Left renal cortex interstitium (tissue), 4 donors: Measurements from ENCODE around the gene GIMAP1. TPM values are rescaled to one million over a fixed set of nuclear protein-coding genes. Genes with fewer than 3 reads are reported as not detected.

Experiments used
- DNase-seq, 4 donors: peaks; one replicate each; pipeline ENCODE4 v3.0.0-alpha.2; 2013; ENCODE audit warnings: low read depth in 4 of 4, low spot score in 2 of 4, missing footprints in 1 of 4
- polyA plus RNA-seq, 4 donors: library from polyadenylated mRNA; unstranded; fragments of 120-200 nt; gene quantifications; one replicate each; pipeline ENCODE4 v1.2.1, GENCODE V29; 2013; ENCODE audit not compliant: insufficient read length in 4 of 4

GIMAP1 gene
- polyA plus RNA-seq, 4 donors: 2.0 to 3.0 (median 2.9) TPM

GRCh38 chr7:150744041-150744656, 27.7 kb downstream of the GIMAP1 start:
- no peak for DNase-seq

- DNase-seq: no peak
These were observed 28.7 kb downstream of the GIMAP1 start for GRCh38 chr7:150745086-150745485.

- DNase-seq: no peak
These were observed 29.5 kb downstream of the GIMAP1 start for GRCh38 chr7:150745876-150746275.

- DNase-seq: no peak
These were observed 30.5 kb downstream of the GIMAP1 start for GRCh38 chr7:150746921-150747320.

GRCh38 chr7:150748376-150748775, 32.0 kb downstream of the GIMAP1 start:
- DNase-seq: no peak

- DNase-seq: no peak
These were observed 35.3 kb downstream of the GIMAP1 start for GRCh38 chr7:150751702-150752101.

GRCh38 chr7:150753239-150753638, 36.8 kb downstream of the GIMAP1 start:
- DNase-seq: no peak

GRCh38 chr7:150753826-150754603, 37.6 kb downstream of the GIMAP1 start:
- DNase-seq: no peak

GRCh38 chr7:150754951-150755350, 38.5 kb downstream of the GIMAP1 start:
- no peak for DNase-seq

- no peak for DNase-seq
These were observed 39.2 kb downstream of the GIMAP1 start for GRCh38 chr7:150755473-150756099.

- DNase-seq: no peak
These were observed 39.8 kb downstream of the GIMAP1 start for GRCh38 chr7:150756166-150756565.

GRCh38 chr7:150756858-150757257, 40.4 kb downstream of the GIMAP1 start:
- no peak for DNase-seq

- no peak for DNase-seq
These were observed 43.1 kb downstream of the GIMAP1 start for GRCh38 chr7:150759479-150759878.

GRCh38 chr7:150766334-150766709, 49.9 kb downstream of the GIMAP1 start:
- DNase-seq: no peak

DNA sequence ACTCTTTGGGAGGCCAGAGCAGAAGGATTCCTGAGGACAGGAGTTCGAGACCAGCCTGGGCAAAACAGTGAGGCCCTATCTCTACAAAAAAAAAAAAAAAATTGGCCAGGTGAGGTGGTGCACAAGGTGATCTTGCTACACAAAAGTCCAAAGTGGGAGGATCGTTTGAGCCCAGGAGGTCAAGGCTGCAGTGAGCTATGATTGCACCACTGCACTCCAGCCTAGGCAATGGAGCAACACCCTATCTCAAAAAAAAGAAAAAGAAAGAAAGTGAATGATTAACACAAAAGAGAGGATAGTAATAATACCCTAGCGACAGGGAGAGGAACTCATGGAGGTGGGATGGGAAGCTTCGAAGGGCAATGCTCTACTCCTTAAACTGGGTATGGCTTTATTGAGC, 53.4 kb downstream of the GIMAP1 start:
- no peak for DNase-seq

Other genes with a start within 250 kb of the GIMAP1 start
- 10 to 100 TPM; 11.4 to 19.6 (median 15.2) TPM for gene GIMAP7, start 201.7 kb upstream of the GIMAP1 start, polyA plus RNA-seq
- gene GIMAP4, start 149.2 kb upstream of the GIMAP1 start, polyA plus RNA-seq: 10 to 100 TPM; 20.0 to 28.3 (median 22.8) TPM
- 10 to 100 TPM; 13.1 to 17.6 (median 15.6) TPM for gene GIMAP6, start 84.2 kb upstream of the GIMAP1 start, polyA plus RNA-seq
- 10 to 100 TPM in 1 of 4 donors, 1 to 10 TPM in 3; 7.4 to 10.1 (median 8.1) TPM for gene GIMAP2, start 30.9 kb upstream of the GIMAP1 start, polyA plus RNA-seq
- 1 to 10 TPM; 3.2 to 6.6 (median 5.0) TPM for gene GIMAP5, start 20.8 kb downstream of the GIMAP1 start, polyA plus RNA-seq
- 100 to 1,000 TPM in 1 of 4 donors, 10 to 100 TPM in 3; 68.3 to 103 (median 85.6) TPM for gene TMEM176B, start 83.8 kb downstream of the GIMAP1 start, polyA plus RNA-seq
- 100 to 1,000 TPM in 2 of 4 donors, 10 to 100 TPM in 2; 74.3 to 122 (median 96.8) TPM for gene TMEM176A, start 84.2 kb downstream of the GIMAP1 start, polyA plus RNA-seq
- 100 to 1,000 TPM in 1 of 4 donors, 10 to 100 TPM in 3; 23.9 to 102 (median 75.6) TPM for gene AOC1, start 135.9 kb downstream of the GIMAP1 start, polyA plus RNA-seq